GM12801 (cell line): ENCODE results near the gene RBM7.

Experiments used
- TF ChIP-seq, protein P1 (sequence below): IDR thresholded peaks from one replicate; pipeline ENCODE4 v1.5.1; 2011; ENCODE audit warnings: control low read depth; ENCODE audit not compliant: insufficient read length; ENCODE audit errors: extremely low read depth

Gene RBM7

DNA sequence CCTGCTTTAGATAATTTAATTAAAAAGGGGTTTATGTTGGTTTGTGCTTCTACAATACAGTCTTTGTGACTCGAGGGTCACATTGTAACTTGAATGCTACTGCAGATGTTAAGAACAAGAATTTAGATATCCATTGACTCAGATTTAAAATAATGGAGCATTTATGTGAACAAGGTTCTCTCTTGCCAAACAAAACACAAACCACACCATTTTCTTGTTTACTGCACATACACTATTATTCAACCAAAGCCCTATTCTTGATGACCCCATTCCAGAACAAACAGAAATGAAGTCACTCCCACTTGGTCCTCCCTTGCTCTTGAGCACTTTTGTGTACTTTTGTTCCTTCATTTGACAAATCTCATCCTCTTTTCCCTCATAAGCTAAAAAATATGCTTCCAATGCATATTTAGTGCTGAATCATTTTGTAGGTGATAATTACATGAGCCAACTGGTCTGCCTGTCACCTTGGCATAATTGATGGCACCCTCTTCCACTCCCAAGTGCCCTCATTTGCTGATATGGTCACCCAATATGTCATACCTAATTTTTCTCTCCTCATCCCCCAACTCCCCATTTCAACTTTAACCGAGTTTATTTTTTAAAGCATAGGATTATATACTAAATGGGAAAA is 3.0 kb upstream of the RBM7 start:
- TF ChIP-seq, protein P1, sequence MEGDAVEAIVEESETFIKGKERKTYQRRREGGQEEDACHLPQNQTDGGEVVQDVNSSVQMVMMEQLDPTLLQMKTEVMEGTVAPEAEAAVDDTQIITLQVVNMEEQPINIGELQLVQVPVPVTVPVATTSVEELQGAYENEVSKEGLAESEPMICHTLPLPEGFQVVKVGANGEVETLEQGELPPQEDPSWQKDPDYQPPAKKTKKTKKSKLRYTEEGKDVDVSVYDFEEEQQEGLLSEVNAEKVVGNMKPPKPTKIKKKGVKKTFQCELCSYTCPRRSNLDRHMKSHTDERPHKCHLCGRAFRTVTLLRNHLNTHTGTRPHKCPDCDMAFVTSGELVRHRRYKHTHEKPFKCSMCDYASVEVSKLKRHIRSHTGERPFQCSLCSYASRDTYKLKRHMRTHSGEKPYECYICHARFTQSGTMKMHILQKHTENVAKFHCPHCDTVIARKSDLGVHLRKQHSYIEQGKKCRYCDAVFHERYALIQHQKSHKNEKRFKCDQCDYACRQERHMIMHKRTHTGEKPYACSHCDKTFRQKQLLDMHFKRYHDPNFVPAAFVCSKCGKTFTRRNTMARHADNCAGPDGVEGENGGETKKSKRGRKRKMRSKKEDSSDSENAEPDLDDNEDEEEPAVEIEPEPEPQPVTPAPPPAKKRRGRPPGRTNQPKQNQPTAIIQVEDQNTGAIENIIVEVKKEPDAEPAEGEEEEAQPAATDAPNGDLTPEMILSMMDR = no peak

DNA sequence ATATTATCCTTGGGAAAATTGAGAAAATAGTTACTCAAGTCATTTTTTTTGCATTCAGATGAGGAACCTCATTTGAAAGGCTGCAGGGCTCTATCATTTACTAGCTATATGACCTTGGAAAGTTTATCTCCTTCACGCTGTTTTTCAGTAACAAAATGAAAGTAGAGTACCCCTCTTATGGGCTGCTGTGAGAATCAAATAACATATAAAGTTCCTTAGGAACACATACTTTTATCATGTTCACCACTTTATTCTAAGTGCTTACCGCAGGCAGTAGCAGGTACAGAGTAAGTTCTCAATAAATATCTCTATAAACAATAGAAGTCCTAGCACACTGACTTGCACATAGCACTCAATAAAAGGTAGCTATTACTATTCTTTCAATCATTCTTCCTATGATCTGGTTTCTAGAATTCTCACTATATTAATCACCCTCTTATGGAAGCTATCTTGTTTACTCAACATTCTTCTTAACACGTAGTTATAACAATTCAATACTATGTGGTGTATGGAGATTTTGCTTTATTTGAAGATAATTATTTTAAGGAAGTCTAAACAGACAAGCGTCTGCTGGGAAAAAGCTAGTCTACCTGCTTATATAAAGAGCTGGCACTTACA is 2.1 kb upstream of the RBM7 start:
- TF ChIP-seq, protein P1 = no peak

DNA sequence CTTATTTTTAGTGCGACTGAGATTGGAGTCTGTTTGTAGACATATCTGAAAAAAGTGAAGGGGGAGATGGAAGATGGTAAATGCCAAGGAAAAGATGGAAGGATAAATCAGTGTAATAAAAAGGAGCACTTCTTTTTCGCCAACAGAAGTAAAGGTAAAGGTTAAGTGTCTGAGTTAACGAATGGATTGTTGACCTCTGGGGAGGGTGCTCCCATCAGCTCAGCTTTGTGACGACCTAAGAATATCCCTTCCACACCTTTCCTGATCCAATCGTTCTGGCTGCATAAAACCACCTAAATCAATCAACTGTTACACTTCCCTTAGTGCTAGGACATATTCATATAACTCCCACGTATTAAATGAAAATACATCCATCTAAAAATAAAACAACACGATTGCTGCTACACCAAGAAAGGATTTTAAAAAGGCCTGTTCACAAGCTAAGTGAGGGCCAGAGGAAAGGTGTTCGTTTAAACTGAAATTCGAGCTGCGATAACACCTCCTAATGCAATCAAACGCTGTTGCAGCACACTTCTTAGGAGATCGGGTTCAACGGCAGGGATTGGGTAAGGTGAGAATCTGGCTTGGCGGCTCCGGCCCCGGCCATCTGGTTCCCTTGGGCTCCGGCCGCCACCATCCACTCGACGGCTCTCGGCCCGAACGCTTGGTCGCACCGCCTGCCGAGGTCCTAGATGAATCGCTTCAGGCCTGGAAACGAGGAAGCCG is 813 bp upstream of the RBM7 start:
- TF ChIP-seq, protein P1 = no peak

DNA sequence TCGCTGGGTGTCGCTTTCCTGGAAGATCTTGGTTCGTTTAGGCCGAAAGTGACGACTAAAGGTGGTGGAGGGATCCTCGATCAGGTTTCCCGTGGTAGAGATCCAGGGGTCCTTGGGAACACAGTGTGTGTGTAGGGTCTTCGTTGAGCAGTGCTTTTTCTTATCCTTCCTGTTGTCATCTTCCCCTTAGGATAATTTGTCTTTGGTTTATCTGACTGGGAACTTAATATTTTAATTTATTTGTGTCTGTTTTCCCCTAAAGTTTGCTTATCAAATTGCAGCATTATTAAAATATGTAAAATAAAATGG is 403 bp downstream of the RBM7 start:
- TF ChIP-seq, protein P1 = no peak

DNA sequence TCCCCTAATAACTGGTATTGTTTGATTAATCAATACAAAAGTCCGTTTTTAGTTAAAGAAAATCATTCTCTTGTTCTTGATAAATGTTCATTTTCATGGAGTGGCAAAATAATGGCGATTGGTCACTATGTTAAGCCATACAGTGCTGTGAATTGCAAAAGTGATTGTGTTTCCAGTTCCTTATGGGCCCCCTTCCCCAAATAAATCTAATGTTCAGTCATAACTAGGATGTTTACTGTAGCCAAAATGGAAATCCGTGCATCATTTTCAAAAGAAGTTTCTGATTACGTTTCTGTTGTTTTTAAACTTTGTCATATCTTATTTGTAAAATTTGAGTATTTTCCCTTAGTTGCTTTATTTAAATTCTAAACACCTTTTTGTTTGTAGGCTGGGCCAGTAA is 845 bp downstream of the RBM7 start:
- TF ChIP-seq, protein P1 = no peak

DNA sequence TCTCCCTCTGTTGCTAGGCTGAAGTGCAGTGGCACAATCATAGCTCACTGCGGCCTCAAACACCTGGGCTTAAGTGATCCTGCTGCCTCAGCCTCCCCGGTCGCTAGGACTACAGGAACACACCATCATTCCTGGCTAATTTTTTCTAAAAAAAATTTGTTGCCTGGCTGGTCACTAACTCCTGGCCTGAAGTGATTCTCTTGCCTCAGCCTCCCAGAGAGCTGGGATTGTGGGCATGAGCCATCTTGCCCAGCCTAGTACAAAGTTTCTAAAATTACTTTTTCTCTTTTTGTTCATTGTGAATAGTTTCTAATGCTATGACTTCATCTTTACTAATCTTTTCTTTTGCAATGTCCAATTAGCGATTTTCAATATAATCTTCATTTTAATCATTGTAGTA is 12.5 kb downstream of the RBM7 start:
- TF ChIP-seq, protein P1 = no peak

DNA sequence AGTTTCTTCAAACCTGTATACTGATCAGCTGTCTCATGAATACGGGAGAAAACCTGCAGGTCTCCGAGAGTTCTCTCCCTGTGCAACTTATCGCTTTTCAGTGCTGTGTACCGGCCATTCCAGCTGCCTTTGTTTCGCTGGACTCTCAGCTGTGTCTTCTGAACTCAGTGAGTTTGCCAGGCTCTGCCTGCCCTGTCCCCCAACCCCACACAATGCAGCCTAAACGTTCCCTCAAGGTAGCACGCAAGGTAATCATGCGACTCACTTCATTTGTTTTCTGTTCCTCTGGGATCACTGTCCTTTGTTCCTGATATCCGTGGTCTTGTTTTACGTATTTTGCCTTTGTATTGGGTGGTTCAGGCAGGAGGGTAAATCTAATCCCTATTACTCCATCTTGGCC is 13.5 kb downstream of the RBM7 start:
- TF ChIP-seq, protein P1 = no peak
